ENCODE results near the gene DDX42. TPM values are rescaled to one million over a fixed set of nuclear protein-coding genes. Genes with fewer than 3 reads are reported as not detected.
"Not testable (repeated sequence)": the region's sequence is repeated elsewhere in the genome, so short reads cannot be mapped to it uniquely, and the experiment has no call there.

DDX42 gene
- total RNA-seq, 2 donors from 2014 or later = 86.5 to 93.6 TPM

DNA sequence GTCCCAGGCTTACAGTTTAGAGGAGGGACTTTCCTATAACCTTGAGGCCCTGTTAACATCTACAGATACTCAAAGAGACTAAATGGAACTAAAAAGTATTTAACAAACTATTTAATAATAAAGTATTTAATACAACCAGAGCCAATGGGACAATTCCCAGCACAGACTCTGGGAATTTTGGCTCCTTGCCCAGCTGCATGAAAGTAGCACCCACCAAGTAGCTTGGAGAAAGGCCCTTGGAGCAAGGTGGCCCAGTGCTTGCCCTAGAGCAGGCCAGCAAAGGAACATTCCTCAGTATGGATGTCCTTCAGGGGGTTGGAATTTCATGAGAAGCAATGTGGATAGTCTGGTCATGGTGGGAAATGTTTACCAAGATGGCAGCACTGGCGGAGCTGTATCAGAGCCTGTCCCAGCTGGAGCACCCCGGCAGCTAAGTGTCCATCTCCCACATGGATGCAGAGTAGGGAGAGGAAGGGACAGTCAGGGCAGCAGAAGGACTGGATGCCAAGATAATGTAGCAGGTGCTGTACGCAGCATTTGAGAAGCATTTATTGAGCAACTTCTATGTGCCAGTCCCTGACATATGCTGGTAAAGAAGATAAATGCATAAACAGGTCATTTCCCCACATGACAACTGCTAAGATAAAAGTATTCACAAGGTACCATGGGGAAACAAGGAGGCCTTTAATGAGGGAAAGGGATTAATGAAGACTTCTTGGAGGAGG, 73.7 kb downstream of the DDX42 start:
- ATAC-seq (no peak), DNase-seq (no peak)
- intact Hi-C loops (cut with DNase I, micrococcal nuclease) = no loop called here

GRCh38 chr17:63848834-63849689, 75.1 kb downstream of the DDX42 start:
- DNase-seq = peak; percentile 90 to 93
- intact Hi-C loops (cut with DNase I, micrococcal nuclease) = no loop called here
- ATAC-seq = peak; percentile 94

GRCh38 chr17:63850401-63850800, 76.4 kb downstream of the DDX42 start:
- DNase-seq = no peak
- intact Hi-C loops (cut with DNase I, micrococcal nuclease) = no loop called here
- no peak for ATAC-seq

DNA sequence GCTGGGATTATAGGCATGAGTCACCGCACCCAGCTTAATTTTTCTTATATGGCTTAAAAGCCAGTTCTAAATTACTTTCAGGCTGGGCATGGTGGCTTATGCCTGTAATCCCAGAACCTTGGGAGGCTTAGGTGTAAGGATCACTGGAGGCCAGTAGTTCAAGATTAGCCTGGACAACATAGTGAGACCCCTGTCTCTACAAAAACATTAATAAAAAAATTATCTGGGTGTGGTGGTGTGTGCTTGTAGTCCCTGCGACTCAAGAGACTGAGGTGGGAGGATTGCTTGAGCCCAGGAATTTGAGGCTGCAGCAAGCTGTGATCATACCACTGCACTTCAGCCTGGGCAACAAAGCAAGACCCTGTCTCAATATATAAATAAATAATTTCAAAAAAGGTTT, 79.3 kb downstream of the DDX42 start:
- DNase-seq (no peak), ATAC-seq (no peak)
- intact Hi-C loops (cut with DNase I, micrococcal nuclease) = no loop called here

- ATAC-seq = no peak
- DNase-seq = no peak
- intact Hi-C loops (cut with DNase I, micrococcal nuclease) = no loop called here
Measured at GRCh38 chr17:63854709-63855108, 80.7 kb downstream of the DDX42 start.

- ATAC-seq (no peak), DNase-seq (no peak)
- intact Hi-C loops (cut with DNase I, micrococcal nuclease) = no loop called here
Measured at GRCh38 chr17:63855185-63855584, 81.2 kb downstream of the DDX42 start.

DNA sequence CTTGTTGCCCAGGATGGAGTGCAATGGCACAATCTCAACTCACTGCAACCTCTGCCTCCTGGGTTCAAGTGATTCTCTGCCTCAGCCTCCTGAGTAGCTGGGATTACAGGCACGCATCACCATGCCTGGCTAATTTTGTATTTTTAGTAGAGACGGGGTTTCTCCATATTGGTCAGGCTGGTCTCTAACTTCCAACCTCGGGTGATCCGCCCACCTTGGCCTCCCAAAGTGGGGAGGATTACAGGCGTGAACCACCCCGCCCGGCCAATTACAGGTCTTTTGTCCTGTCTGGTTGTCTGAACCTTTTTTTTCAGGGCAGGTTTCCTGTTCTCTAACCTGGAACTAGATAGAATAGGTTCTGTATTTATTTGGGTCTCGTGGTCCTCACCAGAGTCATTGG, 82.5 kb downstream of the DDX42 start:
- DNase-seq; ATAC-seq; intact Hi-C loops (cut with DNase I, micrococcal nuclease): not testable (repeated sequence)

DNA sequence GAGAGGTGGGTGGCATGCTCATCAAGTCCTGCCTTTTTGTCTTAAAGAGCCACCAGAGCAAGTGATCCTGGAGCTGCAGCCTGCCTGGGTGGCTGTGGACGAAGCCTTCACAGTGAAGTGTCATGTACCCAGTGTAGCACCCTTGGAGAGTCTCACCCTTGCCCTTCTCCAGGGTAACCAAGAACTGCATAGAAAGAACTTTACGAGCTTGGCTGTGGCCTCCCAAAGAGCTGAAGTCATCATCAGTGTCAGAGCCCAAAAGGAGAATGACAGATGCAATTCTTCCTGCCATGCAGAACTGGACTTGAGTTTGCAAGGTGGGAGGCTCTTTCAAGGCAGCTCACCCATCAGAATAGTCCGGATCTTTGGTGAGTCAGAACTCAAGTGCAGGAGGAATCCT, 85.3 kb downstream of the DDX42 start:
- no peak for ATAC-seq
- intact Hi-C loops (cut with DNase I, micrococcal nuclease) = no loop called here

GRCh38 chr17:63866625-63867024, 92.7 kb downstream of the DDX42 start:
- ATAC-seq; DNase-seq; intact Hi-C loops (cut with DNase I, micrococcal nuclease): not testable (repeated sequence)

More for the DNA sequence above, 85.3 kb downstream of the DDX42 start:
- no peak for DNase-seq

Other genes with a start within 250 kb of the DDX42 start
- 10 to 100 TPM; 74.0 to 91.2 TPM for gene DCAF7, start 223.7 kb upstream of the DDX42 start, total RNA-seq
- gene TACO1, start 173.3 kb upstream of the DDX42 start, total RNA-seq = 10 to 100 TPM; 36.0 to 39.6 TPM
- 10 to 100 TPM; 12.8 to 16.1 TPM for gene MAP3K3, start 151.8 kb upstream of the DDX42 start, total RNA-seq
- 1 to 10 TPM; 3.7 to 8.5 TPM for gene LIMD2, start 74.0 kb upstream of the DDX42 start, total RNA-seq
- 10 to 100 TPM; 18.8 to 21.2 TPM for gene STRADA, start 32.4 kb upstream of the DDX42 start, total RNA-seq
- gene CCDC47, start 573 bp upstream of the DDX42 start, total RNA-seq = 100 to 1,000 TPM; 124 to 161 TPM
- 10 to 100 TPM; 86.3 to 92.5 TPM for gene PSMC5, start 53.3 kb downstream of the DDX42 start, total RNA-seq
- gene FTSJ3, start 53.5 kb downstream of the DDX42 start, total RNA-seq = 10 to 100 TPM; 25.9 to 28.4 TPM
- 10 to 100 TPM; 73.0 to 75.8 TPM for gene SMARCD2, start 68.5 kb downstream of the DDX42 start, total RNA-seq
- gene CSH2, start 99.5 kb downstream of the DDX42 start, total RNA-seq = not detected
- not detected for gene GH2, start 107.8 kb downstream of the DDX42 start, total RNA-seq
- gene CSH1, start 122.4 kb downstream of the DDX42 start, total RNA-seq = not detected
- not detected for gene CSHL1, start 137.1 kb downstream of the DDX42 start, total RNA-seq
- gene GH1, start 144.7 kb downstream of the DDX42 start, total RNA-seq = not detected
- 1 to 10 TPM; 2.0 to 4.0 TPM for gene CD79B, start 158.2 kb downstream of the DDX42 start, total RNA-seq
- gene SCN4A, start 198.7 kb downstream of the DDX42 start, total RNA-seq = under 1 TPM in 1 of 2 donors, not detected in 1; 0.20 TPM
- gene PRR29, start 224.2 kb downstream of the DDX42 start, total RNA-seq = under 1 TPM in 1 of 2 donors, not detected in 1; 0.22 TPM
- gene ICAM2, start 246.5 kb downstream of the DDX42 start, total RNA-seq = 10 to 100 TPM in 1 of 2 donors, 1 to 10 TPM in 1; 6.9 to 11.5 TPM

Data from left colon (tissue), 2 donors.